GM12873 (cell line): ENCODE results near the gene ADAP1.

ENCODE experiments used
- TF ChIP-seq, protein P1 (sequence below): IDR thresholded peaks from 2 replicates; pipeline ENCODE4 v1.5.1; 2012; ENCODE audit warnings: low read depth, mild to moderate bottlenecking, moderate library complexity, low read length, control low read depth; ENCODE audit not compliant: insufficient read depth; ENCODE audit errors: missing control alignments

ADAP1 gene

DNA sequence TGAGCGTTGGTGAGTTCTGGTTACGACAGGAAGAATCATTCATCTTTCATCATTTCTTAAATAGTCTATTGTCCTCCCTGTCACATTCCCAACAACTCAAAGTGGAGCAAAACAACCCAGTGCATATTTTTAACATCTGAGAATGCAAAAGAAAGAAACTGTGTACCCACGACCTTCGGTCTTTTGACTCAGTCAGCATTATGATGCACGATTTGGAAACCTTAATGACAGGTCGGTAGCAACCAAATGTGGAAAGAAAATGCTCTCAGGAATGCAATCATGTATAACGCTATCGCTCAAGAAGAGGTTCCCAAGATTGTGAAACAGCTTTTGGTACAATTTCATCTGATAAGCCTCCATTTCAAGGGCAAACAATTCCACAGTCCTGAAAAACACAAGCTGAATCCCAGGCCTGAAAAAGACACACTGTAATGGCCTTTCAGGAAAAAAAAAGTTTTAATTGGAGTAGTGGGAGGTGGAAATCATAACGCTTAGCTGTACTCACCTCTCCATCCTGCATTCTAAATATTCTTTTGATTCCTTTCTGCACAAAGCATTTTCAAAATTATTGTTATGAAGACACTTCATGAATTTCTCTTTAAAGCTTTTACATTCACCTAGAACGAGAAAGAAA lies 18.3 kb upstream of the ADAP1 start:
- TF ChIP-seq, protein P1, sequence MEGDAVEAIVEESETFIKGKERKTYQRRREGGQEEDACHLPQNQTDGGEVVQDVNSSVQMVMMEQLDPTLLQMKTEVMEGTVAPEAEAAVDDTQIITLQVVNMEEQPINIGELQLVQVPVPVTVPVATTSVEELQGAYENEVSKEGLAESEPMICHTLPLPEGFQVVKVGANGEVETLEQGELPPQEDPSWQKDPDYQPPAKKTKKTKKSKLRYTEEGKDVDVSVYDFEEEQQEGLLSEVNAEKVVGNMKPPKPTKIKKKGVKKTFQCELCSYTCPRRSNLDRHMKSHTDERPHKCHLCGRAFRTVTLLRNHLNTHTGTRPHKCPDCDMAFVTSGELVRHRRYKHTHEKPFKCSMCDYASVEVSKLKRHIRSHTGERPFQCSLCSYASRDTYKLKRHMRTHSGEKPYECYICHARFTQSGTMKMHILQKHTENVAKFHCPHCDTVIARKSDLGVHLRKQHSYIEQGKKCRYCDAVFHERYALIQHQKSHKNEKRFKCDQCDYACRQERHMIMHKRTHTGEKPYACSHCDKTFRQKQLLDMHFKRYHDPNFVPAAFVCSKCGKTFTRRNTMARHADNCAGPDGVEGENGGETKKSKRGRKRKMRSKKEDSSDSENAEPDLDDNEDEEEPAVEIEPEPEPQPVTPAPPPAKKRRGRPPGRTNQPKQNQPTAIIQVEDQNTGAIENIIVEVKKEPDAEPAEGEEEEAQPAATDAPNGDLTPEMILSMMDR, result no peak

GRCh38 chr7:972110-972509 lies 17.6 kb upstream of the ADAP1 start:
- TF ChIP-seq, protein P1, result no peak

- TF ChIP-seq, protein P1, result no peak
These were observed 16.3 kb upstream of the ADAP1 start for GRCh38 chr7:970744-971143.

- TF ChIP-seq, protein P1, result no peak
These were observed 14.9 kb upstream of the ADAP1 start for GRCh38 chr7:969403-969802.

DNA sequence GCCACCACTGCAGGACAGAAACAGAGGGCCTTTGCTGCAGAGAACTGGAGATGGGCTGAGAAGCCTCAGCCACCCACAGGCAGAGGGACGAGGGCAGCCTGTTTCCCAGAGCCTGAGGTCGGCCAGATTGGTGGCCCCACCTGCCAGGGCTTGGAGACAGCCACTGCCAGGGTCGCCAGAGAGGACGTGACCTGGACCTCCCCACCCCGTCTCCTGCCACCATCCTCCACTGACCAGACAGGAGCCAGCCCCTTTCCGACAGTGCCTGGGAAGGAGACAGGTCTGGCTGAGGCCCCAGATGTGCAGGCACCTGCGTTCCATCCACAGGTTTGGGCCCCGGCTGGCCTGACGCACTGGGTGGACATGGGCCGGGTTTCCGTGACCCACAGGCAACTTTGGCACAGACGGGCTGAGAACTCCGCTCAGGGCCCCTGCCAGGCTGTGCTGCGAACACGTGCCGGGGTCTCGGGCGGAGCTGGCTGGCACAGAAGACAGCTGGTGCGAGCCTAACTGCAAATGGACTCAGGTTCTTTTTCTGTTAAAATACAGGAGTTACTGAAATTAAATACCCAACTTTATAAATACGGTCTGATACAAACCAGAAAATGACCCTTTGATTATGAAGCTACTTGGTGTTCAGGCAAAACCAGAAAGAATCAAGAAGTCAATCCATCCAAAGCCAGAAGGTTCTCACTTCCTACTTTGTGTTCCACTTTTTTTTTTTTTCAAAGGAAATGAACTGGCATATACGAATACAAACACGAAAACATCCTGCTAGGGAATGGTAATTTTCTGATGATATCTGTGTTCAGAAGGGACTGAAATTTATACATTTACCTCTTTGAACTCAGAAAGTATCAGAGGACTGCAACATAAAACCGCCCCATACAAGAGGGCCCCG lies 14.0 kb upstream of the ADAP1 start:
- TF ChIP-seq, protein P1, result no peak

GRCh38 chr7:967361-968082 lies 13.0 kb upstream of the ADAP1 start:
- TF ChIP-seq, protein P1, result no peak

DNA sequence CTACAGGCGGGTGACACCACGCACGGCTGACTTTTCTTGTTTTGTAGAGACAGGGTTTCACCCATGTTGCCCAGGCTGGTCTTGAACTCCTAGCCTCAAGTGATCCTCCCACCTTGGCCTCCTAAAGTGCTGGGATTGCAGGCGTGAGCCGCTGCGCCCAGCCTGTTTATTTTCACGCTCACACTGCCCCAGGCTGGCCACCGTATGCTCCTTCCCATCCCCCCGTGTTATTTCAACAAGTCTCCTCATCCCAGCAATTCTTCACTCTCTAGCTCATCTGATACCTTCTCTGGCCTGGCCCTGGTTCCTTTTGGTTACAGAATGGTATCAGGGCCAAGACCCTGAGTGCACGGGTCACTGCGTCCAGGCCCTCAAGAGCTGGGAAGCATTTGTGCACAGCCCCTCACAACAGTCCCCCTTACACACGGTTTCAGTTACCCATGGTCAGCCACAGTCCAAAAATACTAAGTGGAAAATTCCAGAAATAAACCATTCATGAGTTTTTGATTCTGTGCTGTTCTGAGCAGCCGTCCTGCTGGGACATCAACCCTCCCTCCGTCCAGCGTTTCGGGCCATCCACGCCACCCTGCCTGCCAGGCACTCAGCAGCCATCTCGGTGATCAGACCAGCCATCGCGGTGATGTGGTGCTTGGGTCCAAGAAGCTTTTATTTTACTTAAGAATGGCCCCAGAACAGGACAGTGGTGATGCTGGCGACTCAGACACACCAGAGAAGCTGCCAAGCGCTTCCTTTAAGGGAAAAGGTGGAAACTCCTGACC lies 12.0 kb upstream of the ADAP1 start:
- TF ChIP-seq, protein P1, result no peak
